ENCODE data around the gene RAD51AP1.
A peak's percentile ranks its signal among the peaks of the same experiment; 100 is the strongest.

RAD51AP1 gene

GRCh38 chr12:4603421-4603820 is 64.7 kb downstream of the RAD51AP1 start:
- no peak for DNase-seq

GRCh38 chr12:4603946-4604345 is 65.3 kb downstream of the RAD51AP1 start:
- no peak for DNase-seq

GRCh38 chr12:4604684-4605193 is 66.0 kb downstream of the RAD51AP1 start:
- peak; percentile 89 for DNase-seq

DNA sequence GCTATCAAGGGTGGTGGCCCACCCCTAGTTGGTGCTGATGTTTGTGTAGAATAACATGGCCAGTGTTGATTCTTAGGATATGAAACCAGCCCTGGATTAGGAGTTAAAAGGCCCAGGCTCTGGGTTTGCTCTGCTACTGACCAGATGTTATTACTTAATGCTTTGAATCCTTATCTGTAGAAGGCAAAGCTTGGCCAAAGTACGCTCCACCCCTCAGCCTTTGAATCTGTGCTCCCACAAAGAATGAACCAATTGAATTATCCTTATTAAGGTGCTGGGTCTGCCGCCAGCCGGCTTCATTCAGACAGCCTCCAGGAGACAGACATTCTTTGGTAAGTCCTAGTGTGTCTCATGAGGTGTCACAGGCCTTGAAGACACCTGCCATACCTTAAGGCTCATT is 68.4 kb downstream of the RAD51AP1 start:
- DNase-seq, result no peak

DNA sequence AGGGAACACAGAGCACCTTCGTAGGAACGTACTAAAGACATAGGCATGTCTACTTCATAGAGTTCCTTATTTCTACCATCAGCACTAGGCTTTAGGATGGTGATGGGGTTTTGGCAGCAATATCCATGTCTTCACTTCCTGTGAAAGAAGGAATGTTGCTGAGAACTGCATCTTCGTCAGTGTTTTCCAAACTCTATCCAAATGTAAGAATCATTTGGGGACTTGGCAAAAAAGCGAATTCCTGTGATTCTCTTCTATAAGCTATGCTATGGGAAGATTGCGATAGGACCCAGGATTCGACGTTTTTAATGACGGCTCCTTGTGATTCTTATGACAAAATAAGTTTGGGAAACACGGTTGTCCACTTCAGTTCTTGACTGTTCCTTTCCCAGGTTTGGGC is 70.4 kb downstream of the RAD51AP1 start:
- DNase-seq, result peak; percentile 1

Data from fibroblast of upper back skin (primary cell).